AG10803 (cell line): Measurements from ENCODE around the gene RANBP3.
A peak's percentile ranks its signal among the peaks of the same experiment; 100 is the strongest.
"Not testable (repeated sequence)": the region's sequence is repeated elsewhere in the genome, so short reads cannot be mapped to it uniquely, and the experiment has no call there.

Source experiments
- DNase-seq: peaks from one replicate; pipeline ENCODE4 v3.0.0; 2010; ENCODE audit warnings: low read depth
- H3K4me3 ChIP-seq: 2 replicates; pipeline ENCODE4 v1.5.1; 2011; ENCODE audit warnings: mild to moderate bottlenecking, low read length, control low read depth
- CTCF ChIP-seq: conservative IDR thresholded peaks from 2 replicates; pipeline ENCODE4 v1.5.1; 2011; ENCODE audit warnings: mild to moderate bottlenecking, low read length, control low read depth, inconsistent platforms

The RANBP3 gene

GRCh38 chr19:5977785-5978605 is at the start of gene RANBP3:
Gene RANBP3 (minus strand): TSS chr19:5978140. CDS start chr19:5978082, 58 bp downstream.
- no peak for TF ChIP-seq CTCF
- H3K4me3 ChIP-seq, result peak within 1 kb of the TSS; percentile 84
- peak; percentile 99 for DNase-seq

- no peak for TF ChIP-seq CTCF
- H3K4me3 ChIP-seq, result no peak overlapping the region
- DNase-seq, result no peak
Observed at GRCh38 chr19:6026390-6027227, 48.7 kb upstream of the RANBP3 start.

DNA sequence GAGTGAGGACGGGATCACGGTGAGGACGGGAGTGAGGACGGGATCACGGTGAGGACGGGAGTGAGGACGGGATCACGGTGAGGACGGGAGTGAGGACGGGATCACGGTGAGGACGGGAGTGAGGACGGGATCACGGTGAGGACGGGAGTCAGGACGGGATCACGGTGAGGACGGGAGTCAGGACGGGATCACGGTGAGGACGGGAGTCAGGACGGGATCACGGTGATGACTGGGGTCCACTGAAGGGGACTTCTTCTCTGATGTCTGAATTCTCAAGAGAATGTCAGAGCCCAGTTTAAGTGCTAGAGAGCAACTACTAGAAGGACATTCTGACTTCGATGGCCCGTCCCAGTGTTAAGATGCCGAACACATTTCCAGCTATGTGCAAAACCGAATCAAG is 46.8 kb upstream of the RANBP3 start:
- not testable (repeated sequence) for H3K4me3 ChIP-seq, DNase-seq

GRCh38 chr19:6023936-6024335 is 46.0 kb upstream of the RANBP3 start:
- no peak for DNase-seq
- no peak overlapping the region for H3K4me3 ChIP-seq
- no peak for TF ChIP-seq CTCF

DNA sequence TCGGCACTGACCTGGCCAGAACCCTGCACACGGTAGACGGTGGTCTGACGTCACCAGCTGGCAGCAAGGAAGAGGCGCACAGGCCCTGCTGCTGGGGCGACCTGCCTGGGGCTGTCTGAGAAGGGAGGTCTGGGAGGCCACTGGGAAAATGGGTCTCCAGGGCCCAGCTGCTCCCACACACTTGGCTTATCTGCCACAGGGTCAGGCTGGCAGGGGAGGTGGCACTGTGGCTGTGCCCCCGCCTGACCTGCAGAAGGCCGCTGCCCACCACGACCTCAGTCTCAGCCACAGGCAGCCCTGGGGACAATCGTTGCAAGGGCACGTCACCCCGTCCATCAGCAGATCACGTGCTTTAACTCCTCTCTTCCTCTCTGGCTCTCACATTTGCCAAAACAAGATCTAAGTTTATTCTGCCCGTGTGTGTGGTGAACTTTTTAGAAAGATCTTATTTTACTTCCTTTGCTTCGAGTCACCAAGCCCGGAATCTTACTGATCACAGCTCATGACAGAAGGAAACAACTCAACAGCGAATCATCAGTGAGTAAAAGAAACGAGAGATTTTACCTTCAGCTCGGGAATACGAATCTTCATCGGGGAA is 45.2 kb upstream of the RANBP3 start:
- no peak overlapping the region for H3K4me3 ChIP-seq
- DNase-seq, result peak; percentile 59
- TF ChIP-seq CTCF, result no peak; the same call in 1 of the 2 replicates

DNA sequence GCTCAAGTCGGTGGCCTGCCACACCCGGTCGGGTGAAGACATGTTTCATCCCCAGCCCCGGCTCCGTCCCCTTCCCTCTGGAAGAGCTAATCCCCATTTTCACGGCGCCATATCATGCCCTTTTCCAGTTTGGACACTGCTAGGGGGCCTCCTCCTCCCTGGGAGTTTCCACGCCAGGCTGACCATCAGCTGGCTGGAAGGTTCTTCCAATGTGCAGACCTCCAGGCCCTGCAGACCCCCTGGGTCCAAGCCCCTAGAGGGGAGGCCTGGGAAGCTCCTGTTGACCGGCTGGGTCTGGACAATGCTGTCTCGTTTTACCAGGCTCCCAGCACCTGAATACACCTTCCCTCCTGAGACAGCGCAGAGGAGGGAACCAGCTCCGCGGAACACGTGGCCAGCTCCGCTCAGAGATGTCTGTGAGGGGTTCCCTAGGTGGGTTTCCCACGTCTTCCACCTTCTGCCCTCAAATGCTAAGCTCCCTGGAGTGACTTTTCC is 44.7 kb upstream of the RANBP3 start:
- no peak for DNase-seq
- no peak for TF ChIP-seq CTCF

GRCh38 chr19:6021878-6022569 is 44.1 kb upstream of the RANBP3 start:
- DNase-seq, result peak; percentile 60
- peak; percentile 66 for TF ChIP-seq CTCF
- no peak overlapping the region for H3K4me3 ChIP-seq

More for the DNA sequence above, 44.7 kb upstream of the RANBP3 start:
- no peak overlapping the region for H3K4me3 ChIP-seq
